Esophagus squamous epithelium (tissue), 5 donors: ENCODE measurements around the gene PDAP1. TPM values are rescaled to one million over a fixed set of nuclear protein-coding genes. Genes with fewer than 3 reads are reported as not detected.
A peak's percentile ranks its signal among the peaks of the same experiment; 100 is the strongest.

Experiments used
- DNase-seq: peaks from one replicate; lab custom pipeline; 2025; lab: John Stamatoyannopoulos, UW
- H3K27ac ChIP-seq, 4 donors: fragments of 200-600 bp; sonication (generic); one replicate each; pipeline ENCODE4 v1.5.1; 2016 to 2019; ENCODE audit warnings: mild to moderate bottlenecking in 1 of 4
- H3K27me3 ChIP-seq, 4 donors: fragments of 200-600 bp; sonication (generic); 1 replicate in 3 of 4; 2 replicates in 1 of 4; pipeline versions ENCODE4 v1.5.1 to v1.6.0; 2017 to 2021; ENCODE audit warnings: antibody characterized with exemption in 1 of 4
- H3K36me3 ChIP-seq, 3 donors: fragments of 200-600 bp; sonication (generic); one replicate each; pipeline ENCODE4 v1.5.1; 2016 to 2019
- H3K4me1 ChIP-seq, 3 donors: fragments of 200-600 bp; sonication (generic); one replicate each; pipeline ENCODE4 v1.5.1; 2017 to 2019
- H3K4me3 ChIP-seq, 4 donors: fragments of 200-600 bp; sonication (generic); 1 replicate in 3 of 4; 2 replicates in 1 of 4; pipeline ENCODE4 v1.5.1; 2016 to 2019; ENCODE audit warnings: mild to moderate bottlenecking in 2 of 4, moderate library complexity in 1 of 4
- H3K9me3 ChIP-seq, 3 donors: fragments of 200-600 bp; sonication (generic); one replicate each; pipeline ENCODE4 v1.5.1; 2016 to 2019
- POLR2A ChIP-seq, 4 donors: fragments of 450-650 bp; IDR thresholded peaks; one replicate each; pipeline ENCODE4 v1.6.1; 2017; ENCODE audit warnings: antibody characterized with exemption in 4 of 4, mild to moderate bottlenecking in 4 of 4, moderate library complexity in 3 of 4
- WGBS, 2 donors: methylation state at CpG; one replicate each; pipeline ENCODE4 v1.1.5; 2018; 5-methylcytosine and 5-hydroxymethylcytosine counted together
- intact Hi-C: fragments of 100-400 bp; cut with DNase I; formaldehyde crosslinking; loops from one replicate; pipeline ENCODE4 v1.15.0; 2022
- total RNA-seq, 4 donors: library from RNA; depleted of rRNA; stranded (reverse); fragments of >200 nt; gene quantifications; one replicate each; pipeline ENCODE4 v1.1.0, GENCODE V29; 2016
- TF ChIP-seq, protein P1 (sequence below), 6 experiments: fragments of 450-650 bp in 4 of 6; fragments of 200-600 bp in 2 of 6; sonication (generic) in 2 of 6; IDR thresholded peaks; one replicate each; pipeline ENCODE4 v1.5.1; 2016 to 2019; ENCODE audit warnings: antibody characterized with exemption in 6 of 6, mild to moderate bottlenecking in 4 of 6, moderate library complexity in 4 of 6
- donor health status: DM: yes; HTN: yes; CAD: no.

PDAP1 gene
- total RNA-seq, 4 donors from 2014 or later: 79.2 to 120 (median 98.3) TPM

DNA sequence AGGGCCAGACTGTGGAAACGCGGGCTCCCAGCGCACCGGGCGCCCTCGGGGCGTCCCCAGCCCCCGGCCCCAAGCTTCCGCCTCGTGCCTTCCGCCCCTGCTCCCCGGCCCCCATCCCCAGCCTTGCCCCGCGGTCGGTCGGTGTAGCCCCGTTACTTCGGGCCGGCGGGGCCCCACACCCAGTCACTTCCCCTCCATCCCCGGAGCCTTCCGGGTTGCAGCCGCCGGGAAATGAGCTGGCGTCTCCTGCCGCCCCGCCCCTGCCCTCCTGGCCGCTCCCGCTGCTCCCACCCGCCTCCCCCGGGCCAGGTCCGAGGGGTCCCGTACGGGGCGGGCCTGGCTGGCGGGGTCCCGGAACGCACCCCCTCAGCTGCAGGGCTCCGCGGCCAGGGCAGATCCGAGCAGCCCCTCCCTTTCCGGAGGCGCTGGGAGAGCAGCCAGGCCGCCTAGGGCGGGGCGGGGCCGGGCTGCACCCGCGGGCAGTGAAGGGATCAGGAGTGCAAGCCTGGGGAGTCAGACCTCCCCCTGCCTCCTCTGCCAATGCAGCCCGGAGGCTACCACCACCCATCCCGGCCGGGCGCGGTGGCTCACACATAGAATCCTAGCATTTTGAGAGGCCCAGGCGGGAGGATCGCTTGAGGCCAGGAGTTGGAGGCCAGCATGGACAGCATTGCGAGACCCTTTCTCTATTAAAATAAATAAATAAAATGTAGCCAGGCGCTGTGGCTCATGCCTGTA lies 33.2 kb downstream of the PDAP1 start:
- no peak for DNase-seq
- H3K27me3 ChIP-seq: no peaks in the 10 kb centered on the region
- H3K4me3 ChIP-seq: peak overlapping the region; percentile 61 to 97 (median 80)
- no peaks in the 10 kb centered on the region for H3K9me3 ChIP-seq
- peaks cover 19 to 85% (median 29%) of the 10 kb centered on the region in 3 donors for H3K4me1 ChIP-seq
- H3K36me3 ChIP-seq: peaks cover 0 to 12% (median 0%) of the 10 kb centered on the region in 3 donors
- intact Hi-C loops: no loop called here
- TF ChIP-seq, protein P1, sequence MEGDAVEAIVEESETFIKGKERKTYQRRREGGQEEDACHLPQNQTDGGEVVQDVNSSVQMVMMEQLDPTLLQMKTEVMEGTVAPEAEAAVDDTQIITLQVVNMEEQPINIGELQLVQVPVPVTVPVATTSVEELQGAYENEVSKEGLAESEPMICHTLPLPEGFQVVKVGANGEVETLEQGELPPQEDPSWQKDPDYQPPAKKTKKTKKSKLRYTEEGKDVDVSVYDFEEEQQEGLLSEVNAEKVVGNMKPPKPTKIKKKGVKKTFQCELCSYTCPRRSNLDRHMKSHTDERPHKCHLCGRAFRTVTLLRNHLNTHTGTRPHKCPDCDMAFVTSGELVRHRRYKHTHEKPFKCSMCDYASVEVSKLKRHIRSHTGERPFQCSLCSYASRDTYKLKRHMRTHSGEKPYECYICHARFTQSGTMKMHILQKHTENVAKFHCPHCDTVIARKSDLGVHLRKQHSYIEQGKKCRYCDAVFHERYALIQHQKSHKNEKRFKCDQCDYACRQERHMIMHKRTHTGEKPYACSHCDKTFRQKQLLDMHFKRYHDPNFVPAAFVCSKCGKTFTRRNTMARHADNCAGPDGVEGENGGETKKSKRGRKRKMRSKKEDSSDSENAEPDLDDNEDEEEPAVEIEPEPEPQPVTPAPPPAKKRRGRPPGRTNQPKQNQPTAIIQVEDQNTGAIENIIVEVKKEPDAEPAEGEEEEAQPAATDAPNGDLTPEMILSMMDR (IDR thresholded peaks at IDR 0.05): peak in 1 of 6 experiments; percentile 5
- TF ChIP-seq POLR2A (IDR thresholded peaks at IDR 0.05): peak in 1 of 4 donors; percentile 54
- H3K27ac ChIP-seq: peak overlapping the region; percentile 83 to 94 (median 89)
- 9 to 14% methylated on average over 9 to 16 of the region's 58 CpGs for WGBS, 2 donors

DNA sequence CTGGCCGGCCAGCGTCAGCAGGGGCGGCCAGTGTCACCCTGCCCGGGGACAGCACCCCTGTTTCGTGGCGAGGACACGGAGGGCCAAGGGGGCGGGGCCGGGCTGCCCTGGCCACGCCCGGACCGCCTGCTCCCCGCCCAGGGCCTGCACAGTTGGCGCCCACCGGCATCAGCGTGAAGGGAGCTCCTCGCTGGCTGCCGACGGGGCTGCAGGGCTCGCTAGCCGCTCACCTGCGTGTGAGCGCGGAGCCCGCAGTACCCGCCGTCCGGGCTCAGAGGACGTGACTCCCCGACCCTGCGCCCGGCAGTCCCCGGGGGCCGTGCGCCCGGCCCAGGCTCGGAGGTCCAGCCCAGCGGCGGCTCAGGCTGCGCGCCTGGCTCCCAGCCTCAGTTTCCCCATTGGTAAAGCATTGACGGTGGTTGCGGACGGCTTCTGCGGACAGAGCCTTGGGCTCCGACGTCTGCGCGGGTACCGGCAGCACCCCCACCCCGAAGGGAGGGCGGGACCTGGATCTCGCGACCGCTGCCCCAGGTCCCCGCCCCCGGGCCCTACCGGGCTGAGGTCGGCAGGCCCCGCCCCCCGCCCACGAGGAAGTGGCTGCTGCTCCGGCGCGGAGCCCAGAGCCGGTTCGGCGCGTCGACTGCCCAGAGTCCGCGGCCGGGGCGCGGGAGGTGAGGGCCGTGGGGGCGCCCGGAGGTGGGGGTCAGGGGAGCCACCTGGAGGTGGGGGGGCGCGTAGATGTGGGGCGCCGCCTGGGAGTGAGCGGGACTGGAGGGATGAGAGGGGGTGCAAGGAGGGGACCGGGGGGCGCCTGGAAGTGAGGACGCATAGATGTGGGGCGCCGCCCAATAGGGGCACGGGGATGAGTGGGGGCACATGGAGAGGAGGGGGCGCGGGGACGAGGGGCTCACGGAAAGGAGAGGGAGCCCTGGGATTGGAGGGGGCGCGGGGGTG lies 34.0 kb downstream of the PDAP1 start, which contains the start of gene ARPC1B:
Gene ARPC1B (plus strand): TSS at position 620 of the 954 bp plus-strand sequence. CDS start 10,985 bp downstream, outside the sequence.
- peak in 2 of 4 donors; percentile 47 to 66 for TF ChIP-seq POLR2A (IDR thresholded peaks at IDR 0.05)
- TF ChIP-seq, protein P1 (IDR thresholded peaks at IDR 0.05): no peak
- WGBS, 2 donors: 0 to 2% methylated on average over 6 to 8 of the region's 95 CpGs
- Histone ChIP-seq H3K9me3 (no peaks in the 10 kb centered on the region), H3K4me3 (peak within 1 kb of the TSS; percentile 61 to 97 (median 80)), H3K27ac (peak within 1 kb of the TSS; percentile 83 to 94 (median 89)), H3K36me3 (peaks cover 0 to 12% (median 0%) of the 10 kb centered on the region in 3 donors), H3K4me1 (peaks cover 12 to 82% (median 21%) of the 10 kb centered on the region in 3 donors), H3K27me3 (no peaks in the 10 kb centered on the region)
- intact Hi-C loops: no loop called here
- DNase-seq: peak; percentile 39

DNA sequence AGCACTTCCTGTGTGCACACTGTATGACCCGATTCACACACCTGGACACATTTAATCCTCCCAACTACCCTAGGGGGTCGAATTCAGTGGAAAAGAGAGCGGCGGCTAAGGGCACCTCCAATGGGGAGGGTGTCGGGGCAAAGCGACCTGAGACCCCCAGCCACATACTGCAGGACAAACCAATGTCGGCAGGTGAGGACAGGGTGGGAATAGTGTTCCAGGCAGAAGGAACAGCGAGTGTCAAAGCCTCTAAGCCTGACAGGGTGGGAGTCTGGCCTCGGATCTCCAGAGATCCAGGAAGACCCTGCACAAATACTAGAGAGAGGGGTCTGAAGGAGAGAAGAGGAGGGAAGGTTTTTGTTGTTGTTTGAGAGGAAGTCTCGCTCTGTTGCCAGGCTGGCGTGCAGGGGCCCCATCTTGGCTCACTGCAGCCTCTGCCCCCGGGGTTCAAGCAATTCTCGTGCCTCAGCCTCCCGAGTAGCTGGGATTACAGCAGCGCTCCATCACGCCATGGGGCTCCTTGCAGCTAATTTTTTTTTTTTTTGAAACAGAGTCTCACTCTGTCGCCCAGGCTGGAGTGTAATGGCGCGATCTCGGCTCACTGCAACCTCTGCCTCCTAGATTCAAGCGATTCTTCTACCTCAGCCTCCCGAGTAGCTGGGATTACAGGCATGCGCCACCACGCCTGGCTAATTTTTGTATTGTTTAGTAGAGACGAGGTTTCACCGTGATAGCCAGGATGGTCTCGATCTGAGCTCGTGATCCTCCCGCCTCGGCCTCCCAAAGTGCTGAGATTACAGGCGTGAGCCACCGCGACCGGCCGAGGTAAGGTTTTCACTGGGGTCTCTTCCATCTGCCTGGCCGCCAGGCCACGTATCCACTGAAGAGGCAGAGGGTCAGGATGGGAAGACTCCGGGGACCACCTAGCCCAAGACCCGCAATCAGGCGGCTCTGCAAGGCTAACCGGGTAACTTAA lies 35.0 kb downstream of the PDAP1 start:
- peak overlapping the region; percentile 61 to 97 (median 80) for H3K4me3 ChIP-seq
- no peak for TF ChIP-seq POLR2A (IDR thresholded peaks at IDR 0.05)
- TF ChIP-seq, protein P1 (IDR thresholded peaks at IDR 0.05): no peak
- WGBS, 2 donors: 84 to 87% methylated on average over 16 to 21 of the region's 41 CpGs
- intact Hi-C loops: no loop called here
- peaks cover 0 to 16% (median 0%) of the 10 kb centered on the region in 3 donors for H3K36me3 ChIP-seq
- no peaks in the 10 kb centered on the region for H3K27me3 ChIP-seq
- H3K27ac ChIP-seq: peak overlapping the region; percentile 83 to 94 (median 89)
- H3K4me1 ChIP-seq: peaks cover 7 to 79% (median 14%) of the 10 kb centered on the region in 3 donors
- no peaks in the 10 kb centered on the region for H3K9me3 ChIP-seq
- DNase-seq: no peak

DNA sequence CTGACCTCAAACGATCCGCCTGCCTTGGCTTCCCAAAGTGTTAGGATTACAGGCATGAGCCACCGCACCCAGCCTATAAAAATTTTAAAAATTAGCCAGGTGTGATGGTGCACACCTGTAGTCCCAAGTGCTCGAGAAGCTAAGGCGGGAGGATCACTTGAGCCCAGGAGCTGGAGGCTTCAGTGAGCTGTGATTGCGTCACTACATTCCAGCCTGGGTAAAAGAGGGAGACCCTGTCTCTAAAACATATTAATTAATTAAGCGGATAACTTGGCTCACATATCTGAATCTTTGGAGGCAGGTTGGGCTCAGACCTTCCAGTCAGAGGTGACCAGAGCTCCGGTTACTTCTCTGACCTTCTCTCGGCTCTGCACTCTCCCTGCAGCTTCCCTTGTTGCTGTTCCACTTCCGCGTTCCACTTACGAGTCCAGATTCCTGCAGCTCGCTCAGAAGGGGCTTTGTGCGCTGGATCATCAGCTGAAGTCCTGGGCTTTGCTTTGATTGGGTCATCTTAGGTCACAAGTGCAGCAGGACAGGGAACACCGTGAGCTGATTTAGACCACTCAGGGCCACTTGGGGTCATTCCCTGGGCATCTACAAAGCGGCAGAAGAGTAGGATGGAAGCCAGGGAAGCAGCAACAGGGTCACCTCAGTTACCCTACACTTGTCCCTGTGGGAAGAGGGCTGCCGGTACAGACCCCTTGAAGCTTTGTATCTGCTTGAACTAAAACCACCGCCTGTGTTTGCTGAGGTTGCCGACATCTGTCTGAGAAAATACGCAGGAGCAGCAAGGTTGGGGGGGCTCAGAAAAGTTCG lies 35.9 kb downstream of the PDAP1 start:
- peaks cover 0 to 15% (median 0%) of the 10 kb centered on the region in 3 donors for H3K36me3 ChIP-seq
- WGBS, 2 donors: 47 to 57% methylated on average over 16 to 17 of the region's 21 CpGs
- H3K27me3 ChIP-seq: no peaks in the 10 kb centered on the region
- TF ChIP-seq, protein P1 (IDR thresholded peaks at IDR 0.05): no peak
- no peak for TF ChIP-seq POLR2A (IDR thresholded peaks at IDR 0.05)
- H3K4me1 ChIP-seq: peaks cover 7 to 70% (median 14%) of the 10 kb centered on the region in 3 donors
- DNase-seq: no peak
- intact Hi-C loops: no loop called here
- peak overlapping the region in 3 of 4 donors; percentile 43 to 66 (median 52) for H3K27ac ChIP-seq
- peak overlapping the region in 2 of 4 donors; percentile 13 to 37 for H3K4me3 ChIP-seq
- H3K9me3 ChIP-seq: no peaks in the 10 kb centered on the region
